HepG2 (cell line): ENCODE data around the gene TNFAIP1. TPM values are rescaled to one million over a fixed set of nuclear protein-coding genes. Genes with fewer than 3 reads are reported as not detected.

Experiments used
- ARHGAP35 ChIP-seq: sonication (generic); formaldehyde crosslinking; IDR thresholded peaks from 2 replicates; pipeline ENCODE4 v1.9.0; 2022; ENCODE audit warnings: mild to moderate bottlenecking, inconsistent platforms, moderate library complexity, missing genetic modification reagents, borderline replicate concordance
- GABPA ChIP-seq, 2 experiments: IDR thresholded peaks; 2 replicates each; pipeline ENCODE4 v1.6.1; 2011 to 2016; ENCODE audit warnings: low read depth in 2 of 2, low read length in 1 of 2, missing biosample characterization in 1 of 2, missing genetic modification characterization in 1 of 2
- KMT2B ChIP-seq: IDR thresholded peaks from 2 replicates; pipeline ENCODE4 v1.6.1; 2016; ENCODE audit warnings: missing genetic modification reagents, missing compliant biosample characterization
- MEIS2 ChIP-seq: sonication (generic); formaldehyde crosslinking; IDR thresholded peaks from 2 replicates; pipeline ENCODE4 v1.9.0; 2021; ENCODE audit warnings: mild to moderate bottlenecking, missing genetic modification reagents
- MLLT10 ChIP-seq: sonication (generic); formaldehyde crosslinking; IDR thresholded peaks from 2 replicates; pipeline ENCODE4 v1.4.0; 2020; ENCODE audit warnings: missing genetic modification reagents
- MYNN ChIP-seq: sonication (generic); formaldehyde crosslinking; IDR thresholded peaks from 2 replicates; pipeline ENCODE4 v1.4.0; 2020; ENCODE audit warnings: mild to moderate bottlenecking, low read depth, missing genetic modification reagents
- POLR2A ChIP-seq, 2 experiments: IDR thresholded peaks; 2 replicates each; pipeline ENCODE4 v1.6.1; 2011; ENCODE audit warnings: low read depth in 2 of 2, low read length in 2 of 2, mild to moderate bottlenecking in 1 of 2, moderate library complexity in 1 of 2; ENCODE audit not compliant: insufficient read depth in 1 of 2
- ZBTB2 ChIP-seq: sonication (generic); formaldehyde crosslinking; IDR thresholded peaks from 2 replicates; pipeline ENCODE4 v1.8.0; 2022; ENCODE audit warnings: low read depth, missing genetic modification reagents
- ZBTB33 ChIP-seq: sonication (generic); formaldehyde crosslinking; IDR thresholded peaks from 2 replicates; pipeline ENCODE4 v1.4.0; 2020; ENCODE audit warnings: missing genetic modification reagents
- ZEB1 ChIP-seq: IDR thresholded peaks from 2 replicates; pipeline ENCODE4 v1.6.1; 2012; ENCODE audit warnings: mild to moderate bottlenecking, low read depth, inconsistent platforms; ENCODE audit not compliant: insufficient replicate concordance
- ZNF10 ChIP-seq: sonication (generic); formaldehyde crosslinking; IDR thresholded peaks from 2 replicates; pipeline ENCODE4 v1.4.0; 2020; ENCODE audit warnings: mild to moderate bottlenecking, low read depth, missing genetic modification reagents, borderline replicate concordance
- ZNF605 ChIP-seq: sonication (generic); formaldehyde crosslinking; IDR thresholded peaks from 2 replicates; pipeline ENCODE4 v1.8.0; 2022; ENCODE audit warnings: mild to moderate bottlenecking, missing genetic modification reagents
- ZNF761 ChIP-seq: sonication (generic); formaldehyde crosslinking; conservative IDR thresholded peaks from 2 replicates; pipeline ENCODE4 v1.4.0; 2020; ENCODE audit warnings: mild to moderate bottlenecking, missing genetic modification reagents
- polyA plus RNA-seq, 8 experiments: library from polyadenylated mRNA; depleted of rRNA in 3 of 8; stranded (reverse) in 7 of 8; unstranded in 1 of 8; fragments of >200 nt; fragmentation: Illumina TruSeq in 4 of 8; extraction: Trizol in 4 of 8; gene quantifications; 2 replicates each; pipeline versions ENCODE4 v1.2.1 to v1.2.3, GENCODE V29; 2011 to 2016; ENCODE audit warnings: low read depth in 4 of 8, missing spikeins in 1 of 8, mixed read lengths in 1 of 8; ENCODE audit not compliant: insufficient read depth in 1 of 8
- total RNA-seq, 5 experiments: library from RNA; depleted of rRNA; stranded (reverse); fragments of >200 nt; fragmentation: Illumina TruSeq; extraction: Trizol; gene quantifications; 2 replicates each; pipeline ENCODE4 v1.2.3, GENCODE V29; 2016; ENCODE audit warnings: low read depth in 1 of 5

The TNFAIP1 gene
- total and polyA plus RNA-seq, 2 of the 13 experiments (the other 11 are each of a cell fraction or from before 2014, with no cell fraction given) = 17.5 to 40.6 TPM

- TF ChIP-seq ZBTB2 (CRISPR knock-in tag) (no peak), ZBTB33 (CRISPR knock-in tag) (peak; percentile 95), ZNF761 (no peak), GABPA (IDR thresholded peaks at IDR 0.05; ENCODE audit: low read depth, low read length) (no peak), GABPA (CRISPR knock-in tag; IDR thresholded peaks at IDR 0.05; ENCODE audit: low read depth) (no peak), ARHGAP35 (CRISPR knock-in tag) (no peak), ZEB1 (no peak), KMT2B (CRISPR knock-in tag) (no peak), MYNN (CRISPR knock-in tag) (no peak), ZNF605 (CRISPR knock-in tag) (no peak), ZNF10 (CRISPR knock-in tag) (no peak), MEIS2 (CRISPR knock-in tag) (no peak), MLLT10 (CRISPR knock-in tag) (no peak), POLR2A (IDR thresholded peaks at IDR 0.05; ENCODE audit: insufficient read depth in 1 of 2, low read depth in 2 of 2, low read length in 2 of 2) (no peak)
Measured at GRCh38 chr17:28328325-28328724, 7.2 kb upstream of the TNFAIP1 start (continued).
